Mesendoderm (in vitro differentiated cells): Measurements from ENCODE around the gene HES3.

Experiments
- DNase-seq: peaks from one replicate; pipeline ENCODE4 v3.0.0; 2013
- H2AK5ac ChIP-seq: 2 replicates; pipeline ENCODE4 v1.6.1; 2013; ENCODE audit warnings: low read length, inconsistent platforms
- H2BK120ac ChIP-seq: 2 replicates; pipeline ENCODE4 v1.6.1; 2013; ENCODE audit warnings: low read depth, mild to moderate bottlenecking, low read length, moderate library complexity, mixed read lengths
- H2BK15ac ChIP-seq: replicated peaks from 2 replicates; pipeline ENCODE4 v1.6.1; 2013; ENCODE audit warnings: low read depth, mild to moderate bottlenecking, moderate library complexity
- H2BK5ac ChIP-seq: 2 replicates; pipeline ENCODE4 v1.6.1; 2013; ENCODE audit warnings: low read length, inconsistent platforms
- H3K18ac ChIP-seq: 2 replicates; pipeline ENCODE4 v1.6.1; 2013; ENCODE audit warnings: mild to moderate bottlenecking, low read length, mixed read lengths
- H3K23ac ChIP-seq: one replicate; pipeline ENCODE4 v1.6.1; 2013; ENCODE audit warnings: low read length
- H3K27ac ChIP-seq: 2 replicates; pipeline ENCODE4 v1.5.1; 2013; ENCODE audit warnings: low read depth, mild to moderate bottlenecking, inconsistent platforms, low read length, moderate library complexity
- H3K27me3 ChIP-seq: 2 replicates; pipeline ENCODE4 v1.6.1; 2013; ENCODE audit warnings: low read length, control low read depth, mild to moderate bottlenecking, inconsistent platforms; ENCODE audit not compliant: insufficient read depth, poor library complexity
- H3K36me3 ChIP-seq: 2 replicates; pipeline ENCODE4 v1.6.1; 2013; ENCODE audit warnings: low read length, inconsistent platforms; ENCODE audit not compliant: control insufficient read depth, insufficient read depth
- H3K4ac ChIP-seq: one replicate; pipeline ENCODE4 v1.6.1; 2013; ENCODE audit warnings: low read depth, mild to moderate bottlenecking, low read length, moderate library complexity
- H3K4me1 ChIP-seq: 2 replicates; pipeline ENCODE4 v1.6.1; 2013; ENCODE audit warnings: low read depth, low read length, inconsistent platforms; ENCODE audit not compliant: control insufficient read depth
- H3K4me2 ChIP-seq: 2 replicates; pipeline ENCODE4 v1.6.1; 2013; ENCODE audit warnings: low read length
- H3K4me3 ChIP-seq: 2 replicates; pipeline ENCODE4 v1.5.1; 2013; ENCODE audit warnings: mild to moderate bottlenecking, low read length
- H3K56ac ChIP-seq: one replicate; pipeline ENCODE4 v1.6.1; 2013; ENCODE audit warnings: low read length
- H3K79me1 ChIP-seq: 2 replicates; pipeline ENCODE4 v1.6.1; 2013; ENCODE audit warnings: low read length, inconsistent platforms
- H3K79me2 ChIP-seq: 2 replicates; pipeline ENCODE4 v1.6.1; 2013; ENCODE audit warnings: mild to moderate bottlenecking, low read length; ENCODE audit not compliant: control insufficient read depth, insufficient read depth
- H3K9ac ChIP-seq: 2 replicates; pipeline ENCODE4 v1.6.1; 2013; ENCODE audit warnings: low read length, inconsistent platforms
- H4K5ac ChIP-seq: one replicate; pipeline ENCODE4 v1.6.1; 2013; ENCODE audit warnings: low read length
- H4K8ac ChIP-seq: one replicate; pipeline ENCODE4 v1.6.1; 2013; ENCODE audit warnings: low read depth, mild to moderate bottlenecking, control low read depth, low read length, moderate library complexity
- WGBS: extraction: QIAGEN DNeasy Blood & Tissue Kit; methylation state at CpG from one replicate; pipeline ENCODE4 v1.1.7; 2013; ENCODE audit warnings: low lambda C conversion rate, missing lambda C conversion rate; ENCODE audit not compliant: insufficient coverage; ENCODE audit errors: extremely low coverage; 5-methylcytosine and 5-hydroxymethylcytosine counted together

HES3 gene

DNA sequence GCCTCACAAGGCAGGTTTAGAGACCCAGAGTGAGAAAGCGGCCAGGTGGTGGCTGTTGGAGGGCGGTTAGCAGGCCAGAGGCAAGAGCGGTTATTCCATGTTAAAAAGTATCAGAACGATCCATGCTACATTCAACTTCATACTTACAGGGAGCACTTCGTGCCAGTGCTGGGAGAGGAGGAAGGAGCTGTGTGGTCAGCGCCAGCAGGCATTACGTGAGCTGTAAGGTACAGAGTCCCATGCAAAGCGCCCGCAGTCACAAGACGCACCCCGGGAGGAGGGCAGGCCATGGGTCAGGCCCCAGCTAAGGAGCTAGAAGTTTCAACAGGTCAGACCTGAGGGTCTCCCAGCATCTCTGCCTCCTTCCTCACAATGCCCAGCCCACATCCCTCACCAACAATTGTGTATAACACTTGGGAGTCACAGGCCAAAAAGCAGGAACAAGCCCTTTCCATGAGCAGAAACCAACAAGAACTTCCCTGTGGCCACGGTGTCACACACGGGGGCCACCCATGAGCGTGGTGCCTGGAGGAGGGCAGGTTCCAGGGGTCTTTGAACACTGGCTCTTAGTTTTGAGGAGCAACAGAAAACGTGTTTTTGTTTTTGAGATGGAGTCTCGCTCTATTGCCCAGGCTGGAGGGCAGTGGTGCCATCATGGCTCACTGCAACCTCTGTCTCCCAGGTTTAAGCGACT is 38.7 kb downstream of the HES3 start:
- H3K18ac ChIP-seq, result no peak overlapping the region
- H3K79me2 ChIP-seq, result no peaks in the 10 kb centered on the region
- no peak overlapping the region for H3K4ac ChIP-seq
- H3K4me3 ChIP-seq, result no peak overlapping the region
- no peaks in the 10 kb centered on the region for H3K36me3 ChIP-seq
- no CpG with 5 or more reads among the region's 17 CpGs for WGBS
- no peak for DNase-seq
- no peak overlapping the region for H2AK5ac ChIP-seq
- no peak overlapping the region for H3K4me2 ChIP-seq
- no peak overlapping the region for H3K23ac ChIP-seq
- no peak overlapping the region for H2BK15ac ChIP-seq
- H2BK120ac ChIP-seq, result no peak overlapping the region
- H3K56ac ChIP-seq, result no peak overlapping the region
- H3K27me3 ChIP-seq, result no peaks in the 10 kb centered on the region
- H4K5ac ChIP-seq, result no peak overlapping the region
- H3K4me1 ChIP-seq, result no peaks in the 10 kb centered on the region
- no peak overlapping the region for H3K27ac ChIP-seq
- no peaks in the 10 kb centered on the region for H3K79me1 ChIP-seq
- H2BK5ac ChIP-seq, result no peak overlapping the region
- no peak overlapping the region for H3K9ac ChIP-seq
- no peak overlapping the region for H4K8ac ChIP-seq

DNA sequence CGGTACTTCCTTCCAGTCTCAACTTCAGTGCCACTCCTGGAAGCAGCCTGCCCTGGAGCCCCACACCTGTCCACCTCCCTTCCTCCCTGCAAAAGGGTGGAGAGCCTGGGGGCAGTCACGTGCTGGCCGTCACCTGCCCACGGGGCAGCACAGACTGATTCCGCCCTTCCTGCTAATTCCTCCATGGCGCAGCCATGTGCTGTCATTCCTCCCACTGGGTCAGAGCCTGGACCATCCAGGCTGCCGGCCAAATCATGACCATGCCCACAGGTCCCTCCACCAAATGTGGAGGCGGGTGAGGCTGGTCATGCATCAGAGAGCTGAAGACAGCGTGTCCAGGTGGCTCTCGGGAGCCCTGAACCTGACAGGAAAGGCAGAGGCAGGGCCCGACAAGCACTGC is 41.4 kb downstream of the HES3 start:
- H3K36me3 ChIP-seq, result no peaks in the 10 kb centered on the region
- H2BK5ac ChIP-seq, result no peak overlapping the region
- no peaks in the 10 kb centered on the region for H3K27me3 ChIP-seq
- H3K4me3 ChIP-seq, result no peak overlapping the region
- no peak overlapping the region for H3K18ac ChIP-seq
- H2BK120ac ChIP-seq, result no peak overlapping the region
- H3K27ac ChIP-seq, result no peak overlapping the region
- H3K79me2 ChIP-seq, result no peaks in the 10 kb centered on the region
- no peak overlapping the region for H2BK15ac ChIP-seq
- no peak overlapping the region for H3K4me2 ChIP-seq
- no peak overlapping the region for H3K4ac ChIP-seq
- no peak overlapping the region for H4K5ac ChIP-seq
- no peak overlapping the region for H4K8ac ChIP-seq
- no peak overlapping the region for H3K56ac ChIP-seq
- no CpG with 5 or more reads among the region's 11 CpGs for WGBS
- no peak overlapping the region for H3K23ac ChIP-seq
- H3K9ac ChIP-seq, result no peak overlapping the region
- H3K4me1 ChIP-seq, result no peaks in the 10 kb centered on the region
- DNase-seq, result no peak
- no peak overlapping the region for H2AK5ac ChIP-seq
- no peaks in the 10 kb centered on the region for H3K79me1 ChIP-seq

DNA sequence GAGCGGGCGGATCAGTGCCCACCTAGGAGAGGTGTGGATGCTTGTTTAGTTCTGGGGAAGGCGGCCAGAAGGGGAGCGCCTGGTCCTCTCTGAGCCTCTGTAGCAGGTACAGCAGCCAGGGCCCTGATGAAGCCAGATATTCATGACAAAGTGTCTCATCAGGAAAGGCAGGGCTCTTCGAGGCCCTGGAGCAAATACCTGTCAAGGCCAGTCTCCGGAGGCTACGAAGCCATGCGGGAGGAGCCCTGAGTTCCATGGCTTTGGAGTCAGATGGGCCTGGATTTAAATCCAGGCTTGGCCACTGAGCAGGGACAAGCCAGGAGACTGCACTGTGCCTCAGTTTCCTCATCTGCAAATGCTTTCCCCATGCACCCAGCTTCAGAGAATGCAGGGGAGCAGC is 42.3 kb downstream of the HES3 start:
- no peak overlapping the region for H2BK15ac ChIP-seq
- H3K36me3 ChIP-seq, result no peaks in the 10 kb centered on the region
- H3K56ac ChIP-seq, result no peak overlapping the region
- no peak overlapping the region for H3K4ac ChIP-seq
- H3K4me1 ChIP-seq, result no peaks in the 10 kb centered on the region
- H3K9ac ChIP-seq, result no peak overlapping the region
- H3K27ac ChIP-seq, result no peak overlapping the region
- no CpG with 5 or more reads among the region's 8 CpGs for WGBS
- H3K4me2 ChIP-seq, result no peak overlapping the region
- no peak overlapping the region for H4K8ac ChIP-seq
- H3K18ac ChIP-seq, result no peak overlapping the region
- H3K79me1 ChIP-seq, result no peaks in the 10 kb centered on the region
- H2BK120ac ChIP-seq, result no peak overlapping the region
- no peak overlapping the region for H2AK5ac ChIP-seq
- H3K4me3 ChIP-seq, result no peak overlapping the region
- H2BK5ac ChIP-seq, result no peak overlapping the region
- DNase-seq, result no peak
- no peaks in the 10 kb centered on the region for H3K27me3 ChIP-seq
- H3K23ac ChIP-seq, result no peak overlapping the region
- H4K5ac ChIP-seq, result no peak overlapping the region
- no peaks in the 10 kb centered on the region for H3K79me2 ChIP-seq

DNA sequence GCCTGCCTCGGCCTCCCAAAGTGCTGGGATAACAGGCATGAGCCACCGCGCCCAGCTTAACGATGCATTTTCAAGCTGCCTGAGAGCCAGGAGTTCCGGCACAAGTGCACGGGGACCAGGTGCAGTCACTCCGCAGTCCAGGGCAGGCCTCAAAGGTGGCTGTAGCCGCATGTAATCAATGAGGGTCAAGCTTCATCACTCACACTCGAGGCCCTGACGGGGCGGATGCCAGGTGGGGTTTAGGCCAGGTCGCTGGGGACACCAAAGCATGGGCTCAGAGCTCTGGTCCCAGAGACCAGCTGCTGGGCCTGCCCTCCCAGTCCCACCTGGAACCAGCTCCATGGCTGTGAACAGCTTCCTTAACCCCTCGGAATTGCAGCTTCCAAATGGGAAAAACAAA is 43.0 kb downstream of the HES3 start:
- no peak overlapping the region for H3K18ac ChIP-seq
- WGBS, result no CpG with 5 or more reads among the region's 13 CpGs
- no peak overlapping the region for H2AK5ac ChIP-seq
- no peak overlapping the region for H3K23ac ChIP-seq
- H3K9ac ChIP-seq, result no peak overlapping the region
- H3K79me1 ChIP-seq, result no peaks in the 10 kb centered on the region
- no peak overlapping the region for H4K5ac ChIP-seq
- DNase-seq, result no peak
- no peaks in the 10 kb centered on the region for H3K79me2 ChIP-seq
- H3K4me1 ChIP-seq, result no peaks in the 10 kb centered on the region
- no peak overlapping the region for H3K4ac ChIP-seq
- H3K27me3 ChIP-seq, result no peaks in the 10 kb centered on the region
- H3K56ac ChIP-seq, result no peak overlapping the region
- no peak overlapping the region for H2BK120ac ChIP-seq
- H4K8ac ChIP-seq, result no peak overlapping the region
- no peak overlapping the region for H2BK15ac ChIP-seq
- no peak overlapping the region for H2BK5ac ChIP-seq
- H3K27ac ChIP-seq, result no peak overlapping the region
- H3K4me2 ChIP-seq, result no peak overlapping the region
- no peaks in the 10 kb centered on the region for H3K36me3 ChIP-seq
- no peak overlapping the region for H3K4me3 ChIP-seq

DNA sequence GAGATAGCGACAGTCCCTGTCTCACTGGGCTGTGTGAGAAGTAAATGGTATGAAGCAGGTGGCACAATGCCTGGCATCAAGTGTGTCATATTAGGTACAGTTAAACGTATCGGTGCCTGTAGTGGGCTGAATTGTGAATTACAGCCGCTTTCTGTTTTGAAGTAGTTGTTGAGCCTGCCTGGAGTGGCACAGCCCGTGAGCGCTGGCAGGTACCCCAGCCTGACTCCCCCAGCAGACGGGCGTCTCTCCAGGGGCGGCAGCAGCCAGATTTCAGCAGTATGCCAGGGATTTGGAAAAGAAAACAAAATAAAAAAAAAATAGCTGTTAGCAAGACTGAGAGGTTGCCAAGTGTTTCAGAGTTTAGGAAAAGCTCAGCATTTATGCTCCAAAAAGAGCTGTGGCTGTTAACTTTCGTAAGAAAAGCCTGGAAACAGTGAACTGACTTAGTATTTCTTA is 43.5 kb downstream of the HES3 start:
- WGBS, result no CpG with 5 or more reads among the region's 10 CpGs
- Histone ChIP-seq H3K56ac (no peak overlapping the region), H3K4me3 (no peak overlapping the region), H3K18ac (no peak overlapping the region), H3K4me2 (no peak overlapping the region), H2AK5ac (no peak overlapping the region), H2BK5ac (no peak overlapping the region), H2BK15ac (no peak overlapping the region), H3K4me1 (no peaks in the 10 kb centered on the region), H3K9ac (no peak overlapping the region), H4K5ac (no peak overlapping the region), H3K36me3 (no peaks in the 10 kb centered on the region), H3K27ac (no peak overlapping the region), H2BK120ac (no peak overlapping the region), H4K8ac (no peak overlapping the region), H3K79me1 (no peaks in the 10 kb centered on the region), H3K79me2 (no peaks in the 10 kb centered on the region), H3K27me3 (no peaks in the 10 kb centered on the region), H3K4ac (no peak overlapping the region), H3K23ac (no peak overlapping the region)
- DNase-seq, result no peak

DNA sequence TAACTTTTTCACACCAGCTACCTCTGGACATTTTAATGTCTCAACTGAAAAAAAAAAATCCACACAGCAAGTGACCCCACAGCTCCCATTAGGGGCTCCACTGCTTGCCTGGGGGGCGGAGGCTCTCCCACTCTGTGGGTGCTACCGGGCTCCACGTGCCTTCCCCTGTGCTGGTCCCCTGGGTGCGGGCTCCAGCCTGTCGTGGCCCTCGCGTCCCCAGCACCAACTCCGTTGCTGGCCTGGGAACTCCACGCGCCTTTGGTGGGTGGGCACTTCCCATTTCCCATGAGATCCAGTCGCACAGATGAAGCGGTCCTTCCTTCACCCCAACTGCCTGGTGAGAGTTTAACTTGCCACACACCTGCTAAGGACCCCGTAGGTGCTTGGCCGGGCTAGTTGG is 44.0 kb downstream of the HES3 start:
- Histone ChIP-seq H3K27ac (no peak overlapping the region), H2BK15ac (no peak overlapping the region), H3K56ac (no peak overlapping the region), H2BK120ac (no peak overlapping the region), H3K9ac (no peak overlapping the region), H4K8ac (no peak overlapping the region), H3K4ac (no peak overlapping the region), H3K4me3 (no peak overlapping the region), H3K79me2 (no peaks in the 10 kb centered on the region), H3K79me1 (no peaks in the 10 kb centered on the region), H3K18ac (no peak overlapping the region), H3K36me3 (no peaks in the 10 kb centered on the region), H2AK5ac (no peak overlapping the region), H2BK5ac (no peak overlapping the region), H3K4me2 (no peak overlapping the region), H3K27me3 (no peaks in the 10 kb centered on the region), H3K4me1 (no peaks in the 10 kb centered on the region), H4K5ac (no peak overlapping the region), H3K23ac (no peak overlapping the region)
- no CpG with 5 or more reads among the region's 14 CpGs for WGBS
- no peak for DNase-seq
